22Rv1 (cell line): ENCODE measurements around the gene DBNL.

Experiments used
- H3K27ac ChIP-seq: fragments of 450-650 bp; 2 replicates; pipeline ENCODE4 v1.5.1; 2017
- ZFX ChIP-seq: fragments of 450-650 bp; IDR thresholded peaks from 2 replicates; pipeline ENCODE4 v1.6.1; 2017; ENCODE audit warnings: antibody characterized with exemption, borderline replicate concordance
- TF ChIP-seq, protein P1 (sequence below): fragments of 450-650 bp; IDR thresholded peaks from 2 replicates; pipeline ENCODE4 v1.5.1; 2017; ENCODE audit warnings: mild to moderate bottlenecking

Gene DBNL

DNA sequence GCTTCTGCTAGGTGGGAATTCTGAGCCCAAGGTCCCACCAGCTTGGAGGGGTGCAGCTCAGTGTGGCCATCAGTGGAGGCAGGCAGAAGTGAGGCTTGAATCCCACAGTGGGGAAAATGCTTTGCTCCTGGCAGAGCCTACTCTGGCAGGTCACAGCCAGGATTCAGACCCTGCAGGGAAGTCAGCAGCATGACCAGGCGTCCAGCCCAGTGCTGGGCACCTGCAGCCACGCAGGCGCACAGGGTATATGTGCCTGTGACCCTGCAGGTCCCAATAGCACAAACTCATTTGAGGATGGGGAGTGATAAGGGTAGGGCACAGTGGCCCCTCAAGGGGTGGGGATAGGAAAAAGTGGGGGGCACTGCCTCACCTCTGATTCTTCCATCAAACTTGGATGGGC is 51.3 kb downstream of the DBNL start:
- TF ChIP-seq, protein P1, sequence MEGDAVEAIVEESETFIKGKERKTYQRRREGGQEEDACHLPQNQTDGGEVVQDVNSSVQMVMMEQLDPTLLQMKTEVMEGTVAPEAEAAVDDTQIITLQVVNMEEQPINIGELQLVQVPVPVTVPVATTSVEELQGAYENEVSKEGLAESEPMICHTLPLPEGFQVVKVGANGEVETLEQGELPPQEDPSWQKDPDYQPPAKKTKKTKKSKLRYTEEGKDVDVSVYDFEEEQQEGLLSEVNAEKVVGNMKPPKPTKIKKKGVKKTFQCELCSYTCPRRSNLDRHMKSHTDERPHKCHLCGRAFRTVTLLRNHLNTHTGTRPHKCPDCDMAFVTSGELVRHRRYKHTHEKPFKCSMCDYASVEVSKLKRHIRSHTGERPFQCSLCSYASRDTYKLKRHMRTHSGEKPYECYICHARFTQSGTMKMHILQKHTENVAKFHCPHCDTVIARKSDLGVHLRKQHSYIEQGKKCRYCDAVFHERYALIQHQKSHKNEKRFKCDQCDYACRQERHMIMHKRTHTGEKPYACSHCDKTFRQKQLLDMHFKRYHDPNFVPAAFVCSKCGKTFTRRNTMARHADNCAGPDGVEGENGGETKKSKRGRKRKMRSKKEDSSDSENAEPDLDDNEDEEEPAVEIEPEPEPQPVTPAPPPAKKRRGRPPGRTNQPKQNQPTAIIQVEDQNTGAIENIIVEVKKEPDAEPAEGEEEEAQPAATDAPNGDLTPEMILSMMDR = no peak
- no peak for TF ChIP-seq ZFX
- no peak overlapping the region for H3K27ac ChIP-seq

DNA sequence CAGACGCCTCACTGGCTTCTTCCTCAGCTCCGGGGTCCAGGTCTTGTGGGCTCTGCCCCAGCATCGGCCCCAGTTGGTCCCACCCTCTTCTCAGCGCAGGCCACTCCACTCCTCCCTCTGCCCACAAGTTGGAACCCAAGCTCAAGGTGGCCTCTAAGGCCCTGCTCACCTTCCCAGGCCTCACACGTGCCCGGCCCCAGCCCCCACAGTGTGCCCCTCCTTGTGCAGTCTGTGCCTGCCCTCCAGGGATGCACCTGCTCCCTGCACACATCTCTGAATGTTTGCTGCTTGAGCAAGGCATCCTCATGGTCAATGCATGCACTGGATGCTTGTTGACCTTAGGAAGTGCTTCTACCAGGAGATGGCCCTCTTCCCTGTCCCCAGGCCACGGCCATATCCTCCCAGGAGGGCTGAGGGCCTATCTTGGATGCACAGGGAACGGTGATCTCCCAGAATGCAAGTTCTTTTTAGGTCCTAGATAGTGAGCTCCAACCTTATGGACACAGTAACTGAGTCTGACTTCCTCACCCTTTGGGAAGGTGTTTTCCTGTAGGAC is 51.9 kb downstream of the DBNL start:
- H3K27ac ChIP-seq = no peak overlapping the region
- no peak for TF ChIP-seq ZFX
- TF ChIP-seq, protein P1 = no peak

- TF ChIP-seq ZFX = no peak
- TF ChIP-seq, protein P1 = no peak
- H3K27ac ChIP-seq = no peak overlapping the region
Measured at GRCh38 chr7:44097064-44097932, 52.8 kb downstream of the DBNL start.

DNA sequence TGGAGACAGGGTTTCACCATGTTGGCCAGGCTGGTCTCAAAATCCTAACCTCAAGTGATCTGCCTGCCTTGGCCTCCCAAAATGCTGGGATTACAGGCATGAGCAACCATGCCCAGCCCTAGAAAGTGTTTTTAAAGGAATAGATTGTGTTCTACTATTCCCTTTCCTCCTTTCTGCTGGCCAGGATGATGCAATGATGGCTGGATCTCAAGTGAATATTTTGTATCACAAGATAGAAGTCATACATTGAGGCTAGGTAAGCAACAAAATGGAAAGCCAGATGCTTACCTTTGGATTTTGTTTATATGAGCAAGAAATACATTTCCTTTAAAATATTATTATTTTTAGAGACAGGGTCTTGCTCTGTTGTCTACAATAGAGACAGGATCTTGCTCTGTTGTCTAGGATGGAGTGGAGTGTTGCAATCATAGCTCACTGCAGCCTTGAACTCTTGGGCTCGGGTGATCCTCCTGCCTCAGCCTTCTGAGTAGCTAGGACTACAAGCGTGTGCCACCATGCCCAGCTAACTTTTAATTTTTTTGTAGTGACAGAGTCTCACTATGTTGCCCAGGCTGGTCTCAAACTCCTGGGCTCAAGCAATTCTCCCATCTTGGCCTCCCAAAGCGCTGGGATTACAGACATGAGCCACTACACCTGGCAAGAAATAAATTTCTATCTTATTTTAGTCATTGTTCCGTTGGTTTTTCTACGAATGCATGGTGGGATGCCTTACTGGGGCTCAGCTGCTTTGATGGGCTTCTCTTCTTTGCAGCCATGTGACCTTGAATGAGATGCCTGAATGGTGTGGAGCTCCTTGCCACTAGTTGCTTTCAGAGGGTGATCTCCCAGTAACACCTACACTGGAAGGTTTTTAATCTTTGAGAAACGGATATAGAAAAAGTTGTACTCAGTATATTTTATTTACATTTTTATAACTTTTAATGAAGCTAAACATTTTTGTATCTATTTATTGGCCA is 53.9 kb downstream of the DBNL start:
- no peak overlapping the region for H3K27ac ChIP-seq
- TF ChIP-seq ZFX = no peak
- TF ChIP-seq, protein P1 = no peak

GRCh38 chr7:44099669-44100068 is 55.2 kb downstream of the DBNL start:
- no peak overlapping the region for H3K27ac ChIP-seq
- TF ChIP-seq, protein P1 = no peak
- TF ChIP-seq ZFX = no peak

DNA sequence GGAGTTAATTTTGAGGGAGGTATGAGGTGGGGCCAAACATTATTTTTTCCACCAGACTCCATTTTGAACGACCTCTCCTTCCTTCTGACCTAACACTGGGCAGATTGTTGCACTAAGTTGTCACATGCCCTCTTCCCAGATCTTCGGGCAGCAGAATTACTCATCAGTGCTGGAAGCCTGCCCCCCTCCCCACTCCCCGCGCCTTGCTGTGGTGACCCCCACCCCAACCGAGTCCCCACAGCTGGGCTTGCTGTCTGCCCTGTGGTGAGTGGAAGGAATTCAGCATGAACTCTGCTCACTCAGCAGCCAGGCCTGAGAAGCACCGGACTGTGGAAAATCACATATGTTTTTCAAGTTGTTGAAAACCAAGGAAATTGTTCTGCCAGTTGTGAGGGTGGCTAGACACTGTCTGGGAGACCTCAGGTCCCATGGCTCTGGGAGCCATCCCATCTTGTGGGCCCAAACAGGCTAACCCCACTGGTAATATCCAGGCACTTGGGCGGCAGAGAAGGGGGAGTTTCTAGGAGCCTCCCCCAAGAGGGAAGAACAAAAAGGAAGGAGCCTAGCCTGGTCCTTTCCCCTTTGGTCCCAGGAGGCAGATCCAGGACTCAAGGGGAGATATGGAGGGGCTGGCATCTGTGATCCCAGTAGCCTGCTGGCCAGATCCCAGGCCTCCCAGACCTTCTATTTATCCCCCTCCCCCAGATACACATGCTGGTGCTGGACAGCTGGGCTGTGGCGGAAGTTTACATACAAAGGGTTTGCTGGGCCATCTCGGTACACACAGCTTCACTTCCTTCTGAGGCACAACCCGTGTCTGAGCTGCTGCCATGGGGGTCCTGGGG is 56.2 kb downstream of the DBNL start:
- no peak overlapping the region for H3K27ac ChIP-seq
- no peak for TF ChIP-seq ZFX
- TF ChIP-seq, protein P1 = no peak
